ENCODE results near the gene RRP8. TPM values are rescaled to one million over a fixed set of nuclear protein-coding genes. Genes with fewer than 3 reads are reported as not detected.

RRP8 gene
- total RNA-seq, 1 donor from 2014 or later, result 26.9 TPM

- intact Hi-C loops (cut with micrococcal nuclease), result loop anchor here (1.0 to 5.0 kb wide), 7 partner anchors 15 to 1383 kb away; partner anchors contain the start of genes ARFIP2, EIF3F, SMPD1 and TIMM10B
Observed at GRCh38 chr11:6604081-6604626, 738 bp upstream of the RRP8 start.

- intact Hi-C loops (cut with micrococcal nuclease), result loop anchor here (2.0 to 5.0 kb wide), 4 partner anchors 145 to 1385 kb away; partner anchors contain the start of genes EIF3F and FHIP1B
Observed at GRCh38 chr11:6602096-6602940, 1.1 kb downstream of the RRP8 start.

- intact Hi-C loops (cut with micrococcal nuclease), result loop anchor here (5.0 kb wide), 3 partner anchors 146 to 1386 kb away; partner anchors contain the start of gene EIF3F
Observed at GRCh38 chr11:6601041-6601461, 2.4 kb downstream of the RRP8 start.

- intact Hi-C loops (cut with micrococcal nuclease), result loop anchor here (5.0 kb wide), 3 partner anchors 147 to 1387 kb away; partner anchors contain the start of gene EIF3F
Observed at GRCh38 chr11:6599881-6600390, 3.5 kb downstream of the RRP8 start.

- intact Hi-C loops (cut with micrococcal nuclease), result no loop called here
Observed at GRCh38 chr11:6599449-6599848, 4.0 kb downstream of the RRP8 start.

GRCh38 chr11:6598555-6598954, 4.9 kb downstream of the RRP8 start:
- intact Hi-C loops (cut with micrococcal nuclease), result no loop called here

GRCh38 chr11:6596239-6596877, 7.1 kb downstream of the RRP8 start:
- intact Hi-C loops (cut with micrococcal nuclease), result no loop called here

- intact Hi-C loops (cut with micrococcal nuclease), result no loop called here
Observed at GRCh38 chr11:6594142-6594768, 9.2 kb downstream of the RRP8 start.

- intact Hi-C loops (cut with micrococcal nuclease), result no loop called here
Observed at GRCh38 chr11:6588018-6588417, 15.4 kb downstream of the RRP8 start.

- intact Hi-C loops (cut with micrococcal nuclease), result no loop called here
Observed at GRCh38 chr11:6587360-6587953, 16.0 kb downstream of the RRP8 start.

GRCh38 chr11:6586434-6587359, 16.7 kb downstream of the RRP8 start:
- intact Hi-C loops (cut with micrococcal nuclease), result no loop called here

- intact Hi-C loops (cut with micrococcal nuclease), result no loop called here
Observed at GRCh38 chr11:6584528-6584927, 18.9 kb downstream of the RRP8 start.

- intact Hi-C loops (cut with micrococcal nuclease), result no loop called here
Observed at GRCh38 chr11:6583584-6583983, 19.8 kb downstream of the RRP8 start.

- intact Hi-C loops (cut with micrococcal nuclease), result no loop called here
Observed at GRCh38 chr11:6579681-6580080, 23.7 kb downstream of the RRP8 start.

- intact Hi-C loops (cut with micrococcal nuclease), result no loop called here
Observed at GRCh38 chr11:6578134-6578533, 25.3 kb downstream of the RRP8 start.

GRCh38 chr11:6576471-6577373, 26.7 kb downstream of the RRP8 start:
- intact Hi-C loops (cut with micrococcal nuclease), result no loop called here

- intact Hi-C loops (cut with micrococcal nuclease), result no loop called here
Observed at GRCh38 chr11:6574816-6575715, 28.4 kb downstream of the RRP8 start.

GRCh38 chr11:6572215-6572614, 31.2 kb downstream of the RRP8 start:
- intact Hi-C loops (cut with micrococcal nuclease), result no loop called here
